Smooth muscle cell (in vitro differentiated cells): Measurements from ENCODE around the gene CEP128. TPM values are rescaled to one million over a fixed set of nuclear protein-coding genes. Genes with fewer than 3 reads are reported as not detected.

ENCODE experiments used
- DNase-seq: peaks from one replicate; lab custom pipeline; 2025; ENCODE audit not compliant: unreplicated experiment; lab: John Stamatoyannopoulos, UW
- H2AFZ ChIP-seq: fragments of 200-600 bp; sonication (generic); 2 replicates; pipeline ENCODE4 v1.6.0; 2016; ENCODE audit warnings: antibody characterized with exemption, low read depth, mild to moderate bottlenecking
- H3F3A ChIP-seq: fragments of 200-600 bp; sonication (generic); 2 replicates; pipeline ENCODE4 v1.6.0; 2017; ENCODE audit warnings: antibody characterized with exemption, low read depth
- H3K27ac ChIP-seq: fragments of 200-600 bp; sonication (generic); 2 replicates; pipeline ENCODE4 v1.5.1; 2016; ENCODE audit warnings: low read depth, mild to moderate bottlenecking
- H3K27me3 ChIP-seq: fragments of 200-600 bp; sonication (generic); 2 replicates; pipeline ENCODE4 v1.6.1; 2016; ENCODE audit warnings: low read depth, mild to moderate bottlenecking
- H3K36me3 ChIP-seq: fragments of 200-600 bp; sonication (generic); 2 replicates; pipeline ENCODE4 v1.5.1; 2016; ENCODE audit warnings: low read depth
- H3K4me1 ChIP-seq: fragments of 200-600 bp; sonication (generic); 2 replicates; pipeline ENCODE4 v1.5.1; 2016; ENCODE audit warnings: low read depth
- H3K4me2 ChIP-seq: fragments of 200-600 bp; sonication (generic); 2 replicates; pipeline ENCODE4 v1.6.0; 2016; ENCODE audit warnings: mild to moderate bottlenecking
- H3K4me3 ChIP-seq: fragments of 200-600 bp; sonication (generic); 2 replicates; pipeline ENCODE4 v1.5.1; 2016; ENCODE audit warnings: mild to moderate bottlenecking
- H3K79me2 ChIP-seq: fragments of 200-600 bp; sonication (generic); 2 replicates; pipeline ENCODE4 v1.6.0; 2016; ENCODE audit warnings: low read depth, mild to moderate bottlenecking
- H3K9ac ChIP-seq: fragments of 200-600 bp; sonication (generic); 2 replicates; pipeline ENCODE4 v1.6.0; 2016; ENCODE audit warnings: low read depth
- H3K9me3 ChIP-seq: fragments of 200-600 bp; sonication (generic); replicated peaks from 2 replicates; pipeline ENCODE4 v1.5.1; 2016; ENCODE audit warnings: low read depth
- H4K20me1 ChIP-seq: fragments of 200-600 bp; sonication (generic); 2 replicates; pipeline ENCODE4 v1.6.0; 2016; ENCODE audit warnings: low read depth
- WGBS: methylation state at CpG from one replicate; pipeline ENCODE4 v1.1.7; 2016; ENCODE audit warnings: low lambda C conversion rate; 5-methylcytosine and 5-hydroxymethylcytosine counted together
- polyA plus RNA-seq: library from polyadenylated mRNA; unstranded; fragments of >200 nt; fragmentation: Nextera tagmentation; extraction: Ambion mirVana; gene quantifications from 2 replicates; pipeline ENCODE4 v1.2.1, GENCODE V29; 2016
- total RNA-seq: library from RNA; depleted of rRNA; stranded (reverse); fragments of >200 nt; gene quantifications from 2 replicates; pipeline ENCODE4 v1.2.3, GENCODE V29; 2014
- TF ChIP-seq, protein P1 (sequence below): fragments of 200-600 bp; sonication (generic); IDR thresholded peaks from 2 replicates; pipeline ENCODE4 v1.5.1; 2017; ENCODE audit warnings: borderline replicate concordance, mild to moderate bottlenecking, antibody characterized with exemption; ENCODE audit not compliant: insufficient read depth, poor library complexity, severe bottlenecking

Gene CEP128
- total and polyA plus RNA-seq, 2 experiments from 2014 or later: 2.7 to 4.4 TPM

DNA sequence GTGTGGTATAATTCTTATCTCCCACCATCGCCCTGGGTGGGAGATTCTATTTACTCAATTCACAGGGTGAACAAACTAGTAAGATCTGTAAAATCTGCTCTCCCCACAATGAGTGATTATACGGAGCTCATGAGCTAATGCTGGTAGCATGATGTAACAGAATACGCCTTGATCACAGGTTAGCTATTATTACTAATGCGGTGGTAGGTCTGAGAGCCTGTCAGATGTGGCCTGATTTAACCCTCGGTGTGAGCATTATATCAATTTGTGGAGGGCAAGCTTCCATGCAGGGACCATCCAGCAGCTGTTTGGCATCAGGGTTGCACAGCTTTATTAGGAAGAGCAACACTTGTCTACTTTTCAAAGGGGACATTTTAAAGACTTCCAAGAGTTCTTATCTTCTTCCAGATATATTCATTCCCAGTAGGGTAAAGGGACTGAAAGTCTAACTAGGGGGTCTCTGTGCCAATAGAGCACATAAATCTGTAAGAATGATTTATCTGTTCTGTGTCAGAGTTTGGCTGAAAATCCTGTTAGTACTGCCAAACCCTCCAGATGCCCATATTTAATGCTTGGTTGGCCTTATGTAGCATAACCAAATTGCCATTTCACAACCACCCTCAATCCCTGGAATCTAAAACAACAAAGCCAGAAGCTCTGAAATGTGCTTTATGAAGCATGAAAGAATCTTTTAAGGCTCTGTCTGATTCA is 32.5 kb upstream of the CEP128 start:
- no peak overlapping the region for H3K4me3 ChIP-seq
- H2AFZ ChIP-seq: no peak overlapping the region
- H3K4me1 ChIP-seq: no peaks in the 10 kb centered on the region
- H3K79me2 ChIP-seq: no peaks in the 10 kb centered on the region
- no peak overlapping the region for H3K4me2 ChIP-seq
- no peaks in the 10 kb centered on the region for H3F3A ChIP-seq
- H4K20me1 ChIP-seq: no peaks in the 10 kb centered on the region
- no peaks in the 10 kb centered on the region for H3K36me3 ChIP-seq
- no peak overlapping the region for H3K27ac ChIP-seq
- no peak overlapping the region for H3K9ac ChIP-seq
- no peak for DNase-seq
- peaks cover 11% of the 10 kb centered on the region for H3K27me3 ChIP-seq
- TF ChIP-seq, protein P1, sequence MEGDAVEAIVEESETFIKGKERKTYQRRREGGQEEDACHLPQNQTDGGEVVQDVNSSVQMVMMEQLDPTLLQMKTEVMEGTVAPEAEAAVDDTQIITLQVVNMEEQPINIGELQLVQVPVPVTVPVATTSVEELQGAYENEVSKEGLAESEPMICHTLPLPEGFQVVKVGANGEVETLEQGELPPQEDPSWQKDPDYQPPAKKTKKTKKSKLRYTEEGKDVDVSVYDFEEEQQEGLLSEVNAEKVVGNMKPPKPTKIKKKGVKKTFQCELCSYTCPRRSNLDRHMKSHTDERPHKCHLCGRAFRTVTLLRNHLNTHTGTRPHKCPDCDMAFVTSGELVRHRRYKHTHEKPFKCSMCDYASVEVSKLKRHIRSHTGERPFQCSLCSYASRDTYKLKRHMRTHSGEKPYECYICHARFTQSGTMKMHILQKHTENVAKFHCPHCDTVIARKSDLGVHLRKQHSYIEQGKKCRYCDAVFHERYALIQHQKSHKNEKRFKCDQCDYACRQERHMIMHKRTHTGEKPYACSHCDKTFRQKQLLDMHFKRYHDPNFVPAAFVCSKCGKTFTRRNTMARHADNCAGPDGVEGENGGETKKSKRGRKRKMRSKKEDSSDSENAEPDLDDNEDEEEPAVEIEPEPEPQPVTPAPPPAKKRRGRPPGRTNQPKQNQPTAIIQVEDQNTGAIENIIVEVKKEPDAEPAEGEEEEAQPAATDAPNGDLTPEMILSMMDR: no peak
- H3K9me3 ChIP-seq: no peaks in the 10 kb centered on the region
- 81% methylated on average over 5 of the region's 5 CpGs for WGBS

DNA sequence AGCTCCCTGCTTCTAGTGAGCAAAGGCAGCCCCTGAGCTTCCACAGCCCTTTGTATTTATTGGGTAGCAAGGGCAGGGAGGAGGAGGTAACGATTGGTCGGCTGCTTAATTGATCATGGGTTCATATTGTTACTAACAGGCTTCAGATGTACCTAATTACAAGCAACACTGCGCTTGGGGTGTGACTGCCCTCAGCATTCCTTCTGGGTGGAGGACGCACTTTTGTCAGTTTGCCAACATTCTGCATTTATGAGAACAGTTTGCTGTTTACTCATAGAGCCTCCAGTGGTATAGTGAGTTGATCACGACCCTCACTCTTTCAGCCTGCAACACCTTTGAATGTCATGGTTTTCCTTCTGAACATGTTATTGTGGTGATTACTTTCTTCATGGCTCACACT is 23.5 kb upstream of the CEP128 start:
- H3K9ac ChIP-seq: no peak overlapping the region
- H3K4me3 ChIP-seq: no peak overlapping the region
- no peaks in the 10 kb centered on the region for H3K36me3 ChIP-seq
- no peak overlapping the region for H3K4me2 ChIP-seq
- H3K27me3 ChIP-seq: peaks cover 7% of the 10 kb centered on the region
- H3K27ac ChIP-seq: no peak overlapping the region
- H3K79me2 ChIP-seq: no peaks in the 10 kb centered on the region
- H4K20me1 ChIP-seq: no peaks in the 10 kb centered on the region
- no peaks in the 10 kb centered on the region for H3F3A ChIP-seq
- no peaks in the 10 kb centered on the region for H3K4me1 ChIP-seq
- no peak overlapping the region for H2AFZ ChIP-seq
- no peaks in the 10 kb centered on the region for H3K9me3 ChIP-seq
- TF ChIP-seq, protein P1: no peak
- DNase-seq: no peak
- WGBS: 78% methylated on average over 5 of the region's 5 CpGs

DNA sequence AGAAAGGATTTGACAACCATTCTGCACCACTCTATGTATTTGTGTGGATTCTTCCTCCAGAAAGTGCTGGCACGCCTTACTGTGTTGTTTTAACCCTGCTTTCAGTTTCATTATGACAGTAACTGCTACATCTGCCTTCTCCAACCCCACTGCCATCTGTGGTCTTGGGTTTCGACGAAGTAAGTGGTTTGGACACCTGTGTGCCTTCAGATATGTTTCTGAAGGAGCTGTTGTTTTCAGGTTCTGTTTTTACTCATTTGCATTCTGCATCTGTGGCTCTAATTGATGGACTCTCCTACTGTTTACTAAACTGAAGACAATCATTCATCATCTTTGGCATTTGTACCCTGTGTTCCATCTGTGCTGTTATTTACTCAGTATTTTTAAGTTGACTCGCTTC is 18.0 kb upstream of the CEP128 start:
- H3K27me3 ChIP-seq: peaks cover 46% of the 10 kb centered on the region
- no peaks in the 10 kb centered on the region for H3F3A ChIP-seq
- no peaks in the 10 kb centered on the region for H3K79me2 ChIP-seq
- no peaks in the 10 kb centered on the region for H3K4me1 ChIP-seq
- no peak for DNase-seq
- H4K20me1 ChIP-seq: no peaks in the 10 kb centered on the region
- H3K9ac ChIP-seq: no peak overlapping the region
- 91% methylated on average over 4 of the region's 4 CpGs for WGBS
- no peaks in the 10 kb centered on the region for H3K9me3 ChIP-seq
- no peak overlapping the region for H3K4me2 ChIP-seq
- TF ChIP-seq, protein P1: no peak
- no peaks in the 10 kb centered on the region for H3K36me3 ChIP-seq
- H2AFZ ChIP-seq: no peak overlapping the region
- H3K4me3 ChIP-seq: no peak overlapping the region
- no peak overlapping the region for H3K27ac ChIP-seq

DNA sequence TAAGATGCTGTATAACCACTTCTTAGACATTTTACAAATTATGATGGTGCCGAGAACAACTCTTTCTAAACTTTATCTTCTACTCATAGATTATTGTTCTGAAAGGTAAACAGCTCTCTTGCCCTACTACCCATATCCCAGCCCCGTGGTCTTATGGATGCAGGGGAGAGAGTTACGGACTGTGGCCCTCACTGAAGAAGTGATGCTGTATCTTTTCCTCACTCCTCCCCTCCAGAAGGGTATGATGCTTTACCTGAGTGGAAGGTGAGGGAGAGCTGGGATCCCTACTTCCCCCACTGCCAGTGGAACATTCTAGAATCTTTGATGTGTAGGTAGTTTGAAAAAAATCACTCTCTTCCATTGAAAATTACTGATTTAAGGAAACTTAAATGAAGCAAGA is 17.4 kb upstream of the CEP128 start:
- Histone ChIP-seq H3K4me1 (no peaks in the 10 kb centered on the region), H3K79me2 (no peaks in the 10 kb centered on the region), H4K20me1 (no peaks in the 10 kb centered on the region), H3K36me3 (no peaks in the 10 kb centered on the region), H3K27ac (no peak overlapping the region), H3K9ac (no peak overlapping the region), H3K4me2 (no peak overlapping the region), H3F3A (no peaks in the 10 kb centered on the region), H3K4me3 (no peak overlapping the region), H3K27me3 (peaks cover 46% of the 10 kb centered on the region), H2AFZ (no peak overlapping the region), H3K9me3 (no peaks in the 10 kb centered on the region)
- TF ChIP-seq, protein P1: no peak
- no peak for DNase-seq
- WGBS: 89% methylated on average over 3 of the region's 3 CpGs
